Panc1 (cell line): ENCODE data around the gene RASA3. TPM values are rescaled to one million over a fixed set of nuclear protein-coding genes. Genes with fewer than 3 reads are reported as not detected.

Source experiments
- ATAC-seq: fragments of 200-7000 bp; cut with Tn5 transposase; 2 replicates; pipeline ENCODE4 v1.9.1; 2020; ENCODE audit warnings: mild to moderate bottlenecking, moderate library complexity
- BruUV-seq: library from RNA; stranded (reverse); fragments of 400-500 nt; replicated peaks from 2 replicates; lab custom pipeline; 2021; lab: Mats Ljungman, UMichigan
- CTCF ChIA-PET: fragments of 300-600 bp; sonication (Branson Sonifier 250); formaldehyde crosslinking; loops from one replicate; lab custom pipeline; 2022; ENCODE audit warnings: antibody characterized with exemption; lab: Charles Lee
- POLR2A ChIA-PET: fragments of 300-600 bp; sonication (Branson Sonifier 250); formaldehyde crosslinking; loops from one replicate; lab custom pipeline; 2022; ENCODE audit warnings: antibody characterized with exemption; lab: Charles Lee
- DNase-seq: peaks from one replicate; pipeline ENCODE4 v3.0.0-alpha.2; 2010; ENCODE audit warnings: low read depth, low spot score
- H3K27ac ChIP-seq: 2 replicates; pipeline ENCODE4 v1.5.1; 2011; ENCODE audit warnings: mild to moderate bottlenecking, low read length, inconsistent platforms
- H3K27me3 ChIP-seq: fragments of 200-500 bp; sonication (Bioruptor generic); 2 replicates; pipeline ENCODE4 v1.6.0; 2014; ENCODE audit warnings: low read length, inconsistent platforms; ENCODE audit not compliant: control insufficient read depth, insufficient read depth
- H3K36me3 ChIP-seq: fragments of 200-500 bp; sonication (Bioruptor generic); 2 replicates; pipeline ENCODE4 v1.5.1; 2014; ENCODE audit warnings: inconsistent platforms, mild to moderate bottlenecking, low read length, moderate library complexity; ENCODE audit not compliant: control insufficient read depth, insufficient read depth
- H3K4me1 ChIP-seq: 2 replicates; pipeline ENCODE4 v1.5.1; 2011; ENCODE audit warnings: inconsistent platforms, mild to moderate bottlenecking, low read length, moderate library complexity; ENCODE audit not compliant: control insufficient read depth, insufficient read depth
- H3K4me3 ChIP-seq, 2 experiments: 2 replicates each; pipeline ENCODE4 v1.5.1; 2011 to 2012; ENCODE audit warnings: low read depth in 2 of 2, low read length in 2 of 2, mild to moderate bottlenecking in 2 of 2, inconsistent platforms in 1 of 2, moderate library complexity in 1 of 2
- H3K9me3 ChIP-seq: fragments of 200-500 bp; sonication (Bioruptor generic); 2 replicates; pipeline ENCODE4 v1.5.1; 2014; ENCODE audit warnings: low read depth, mild to moderate bottlenecking, inconsistent platforms, low read length, moderate library complexity; ENCODE audit not compliant: control insufficient read depth, insufficient read depth
- POLR2AphosphoS5 ChIP-seq: IDR thresholded peaks from 2 replicates; pipeline ENCODE4 v1.6.1; 2012; ENCODE audit warnings: mild to moderate bottlenecking, low read depth, low read length, moderate library complexity
- SIN3A ChIP-seq: IDR thresholded peaks from 2 replicates; pipeline ENCODE4 v1.6.1; 2012; ENCODE audit warnings: low read depth, mild to moderate bottlenecking, low read length, moderate library complexity, borderline replicate concordance; ENCODE audit not compliant: insufficient read depth
- TCF7L2 ChIP-seq: IDR thresholded peaks from 2 replicates; pipeline ENCODE4 v1.6.1; 2011; ENCODE audit warnings: mild to moderate bottlenecking, low read depth, low read length, inconsistent platforms
- in situ Hi-C: cut with HindIII; loops from 2 replicates; pipeline ENCODE4 v1.10.0; 2016; ENCODE audit warnings: low sequenced_read_pairs, low pct_unique_long_range_greater_than_20kb
- intact Hi-C: fragments of 100-400 bp; cut with micrococcal nuclease; formaldehyde crosslinking; loops from one replicate; pipeline ENCODE4 v1.10.0; 2022; ENCODE audit not compliant: unreplicated experiment
- total RNA-seq: library from RNA; stranded (reverse); gene quantifications from one replicate; pipeline ENCODE4 v1.2.1, GENCODE V29; 2021; ENCODE audit not compliant: unreplicated experiment
- TF ChIP-seq, protein P1 (sequence below): fragments of 450-650 bp; IDR thresholded peaks from 2 replicates; pipeline ENCODE4 v1.5.1; 2017; ENCODE audit warnings: mild to moderate bottlenecking
- TF ChIP-seq, protein P2 (sequence below), 2 experiments: IDR thresholded peaks; 2 replicates each; pipeline ENCODE4 v1.6.1; 2011 to 2012; ENCODE audit warnings: low read depth in 2 of 2, control low read depth in 1 of 2, low read length in 1 of 2, mild to moderate bottlenecking in 1 of 2, moderate library complexity in 1 of 2; ENCODE audit not compliant: insufficient read depth in 1 of 2

The RASA3 gene
- total RNA-seq, 1 experiment from 2014 or later: 33.7 TPM

DNA sequence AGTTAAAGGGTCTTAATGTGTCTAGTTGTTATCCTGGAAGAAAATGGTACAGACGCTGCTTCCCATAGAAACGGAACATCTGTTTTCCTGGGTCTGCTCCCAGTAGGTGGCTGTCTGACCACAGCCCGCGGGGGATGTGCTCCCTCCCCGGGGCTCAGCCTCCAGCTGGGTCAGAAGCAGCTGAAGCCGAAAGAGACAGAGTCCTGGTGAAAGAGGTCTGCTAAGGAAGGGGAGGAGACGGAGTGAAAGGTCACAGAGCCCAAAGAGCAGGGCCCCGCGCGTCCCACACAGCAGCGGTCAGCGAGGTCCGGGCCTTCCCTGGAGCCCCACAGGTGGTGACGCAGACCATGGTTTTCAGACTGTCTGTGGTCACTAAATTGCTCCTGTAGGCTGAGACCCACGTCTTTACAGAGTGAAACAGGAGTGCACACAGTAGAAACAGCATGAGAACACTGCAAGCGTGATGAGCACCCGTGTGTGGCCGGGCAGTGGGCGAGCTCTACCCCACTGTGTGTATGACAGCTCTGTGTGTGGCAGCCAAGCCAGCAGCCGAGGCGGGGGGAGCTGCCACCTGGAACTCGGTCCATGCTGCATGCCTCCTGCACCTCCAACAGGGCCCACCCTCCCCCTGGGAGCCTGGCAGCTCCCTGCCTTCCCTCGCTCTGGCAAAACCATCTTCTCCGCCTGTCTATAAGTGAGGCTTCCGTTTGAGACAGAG, 106.5 kb downstream of the RASA3 start:
- POLR2A ChIA-PET: no interaction called here
- DNase-seq (no peak), ATAC-seq (no peak)
- H3K36me3 ChIP-seq: peaks cover 5% of the 10 kb centered on the region; the same call in 1 of the 2 replicates
- H3K4me3 ChIP-seq: no peak overlapping the region
- CTCF ChIA-PET: interaction anchor here (0.6 kb wide), 1 partner anchor 128 kb away, joined by 3 read pairs; no protein-coding TSS in a partner anchor
- TF ChIP-seq POLR2AphosphoS5 (no peak), TCF7L2 (no peak), SIN3A (no peak)
- TF ChIP-seq, protein P1, sequence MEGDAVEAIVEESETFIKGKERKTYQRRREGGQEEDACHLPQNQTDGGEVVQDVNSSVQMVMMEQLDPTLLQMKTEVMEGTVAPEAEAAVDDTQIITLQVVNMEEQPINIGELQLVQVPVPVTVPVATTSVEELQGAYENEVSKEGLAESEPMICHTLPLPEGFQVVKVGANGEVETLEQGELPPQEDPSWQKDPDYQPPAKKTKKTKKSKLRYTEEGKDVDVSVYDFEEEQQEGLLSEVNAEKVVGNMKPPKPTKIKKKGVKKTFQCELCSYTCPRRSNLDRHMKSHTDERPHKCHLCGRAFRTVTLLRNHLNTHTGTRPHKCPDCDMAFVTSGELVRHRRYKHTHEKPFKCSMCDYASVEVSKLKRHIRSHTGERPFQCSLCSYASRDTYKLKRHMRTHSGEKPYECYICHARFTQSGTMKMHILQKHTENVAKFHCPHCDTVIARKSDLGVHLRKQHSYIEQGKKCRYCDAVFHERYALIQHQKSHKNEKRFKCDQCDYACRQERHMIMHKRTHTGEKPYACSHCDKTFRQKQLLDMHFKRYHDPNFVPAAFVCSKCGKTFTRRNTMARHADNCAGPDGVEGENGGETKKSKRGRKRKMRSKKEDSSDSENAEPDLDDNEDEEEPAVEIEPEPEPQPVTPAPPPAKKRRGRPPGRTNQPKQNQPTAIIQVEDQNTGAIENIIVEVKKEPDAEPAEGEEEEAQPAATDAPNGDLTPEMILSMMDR: no peak
- TF ChIP-seq, protein P2, sequence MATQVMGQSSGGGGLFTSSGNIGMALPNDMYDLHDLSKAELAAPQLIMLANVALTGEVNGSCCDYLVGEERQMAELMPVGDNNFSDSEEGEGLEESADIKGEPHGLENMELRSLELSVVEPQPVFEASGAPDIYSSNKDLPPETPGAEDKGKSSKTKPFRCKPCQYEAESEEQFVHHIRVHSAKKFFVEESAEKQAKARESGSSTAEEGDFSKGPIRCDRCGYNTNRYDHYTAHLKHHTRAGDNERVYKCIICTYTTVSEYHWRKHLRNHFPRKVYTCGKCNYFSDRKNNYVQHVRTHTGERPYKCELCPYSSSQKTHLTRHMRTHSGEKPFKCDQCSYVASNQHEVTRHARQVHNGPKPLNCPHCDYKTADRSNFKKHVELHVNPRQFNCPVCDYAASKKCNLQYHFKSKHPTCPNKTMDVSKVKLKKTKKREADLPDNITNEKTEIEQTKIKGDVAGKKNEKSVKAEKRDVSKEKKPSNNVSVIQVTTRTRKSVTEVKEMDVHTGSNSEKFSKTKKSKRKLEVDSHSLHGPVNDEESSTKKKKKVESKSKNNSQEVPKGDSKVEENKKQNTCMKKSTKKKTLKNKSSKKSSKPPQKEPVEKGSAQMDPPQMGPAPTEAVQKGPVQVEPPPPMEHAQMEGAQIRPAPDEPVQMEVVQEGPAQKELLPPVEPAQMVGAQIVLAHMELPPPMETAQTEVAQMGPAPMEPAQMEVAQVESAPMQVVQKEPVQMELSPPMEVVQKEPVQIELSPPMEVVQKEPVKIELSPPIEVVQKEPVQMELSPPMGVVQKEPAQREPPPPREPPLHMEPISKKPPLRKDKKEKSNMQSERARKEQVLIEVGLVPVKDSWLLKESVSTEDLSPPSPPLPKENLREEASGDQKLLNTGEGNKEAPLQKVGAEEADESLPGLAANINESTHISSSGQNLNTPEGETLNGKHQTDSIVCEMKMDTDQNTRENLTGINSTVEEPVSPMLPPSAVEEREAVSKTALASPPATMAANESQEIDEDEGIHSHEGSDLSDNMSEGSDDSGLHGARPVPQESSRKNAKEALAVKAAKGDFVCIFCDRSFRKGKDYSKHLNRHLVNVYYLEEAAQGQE (IDR thresholded peaks at IDR 0.05; ENCODE audit: insufficient read depth in 1 of 2, low read depth in 2 of 2, low read length in 1 of 2): no peak
- no peak overlapping the region for H3K27ac ChIP-seq
- in situ Hi-C loops: no loop called here
- H3K4me1 ChIP-seq: no peaks in the 10 kb centered on the region
- no TSS peak for BruUV-seq
- intact Hi-C loops: no loop called here
- H3K9me3 ChIP-seq: no peaks in the 10 kb centered on the region
- H3K27me3 ChIP-seq: no peaks in the 10 kb centered on the region

DNA sequence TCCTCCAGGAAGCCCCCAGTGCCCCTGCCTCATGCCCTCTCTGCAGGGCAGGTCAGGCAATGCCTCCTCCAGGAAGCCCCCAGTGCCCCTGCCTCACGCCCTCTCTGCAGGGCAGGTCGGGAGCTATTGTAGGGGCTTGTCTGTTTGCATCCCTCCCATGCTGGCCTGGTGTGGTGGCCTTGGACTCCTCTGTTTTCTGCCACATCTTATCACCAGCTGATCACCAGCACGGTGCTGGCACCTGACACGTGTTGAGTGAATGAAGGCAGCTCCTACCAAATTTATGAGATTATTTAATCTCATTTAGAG, 107.1 kb downstream of the RASA3 start:
- Histone ChIP-seq H3K27ac (no peak overlapping the region), H3K36me3 (peaks cover 5% of the 10 kb centered on the region; the same call in 1 of the 2 replicates), H3K4me3 (no peak overlapping the region), H3K9me3 (no peaks in the 10 kb centered on the region), H3K27me3 (no peaks in the 10 kb centered on the region), H3K4me1 (no peaks in the 10 kb centered on the region)
- DNase-seq: no peak
- ChIA-PET POLR2A (no interaction called here), CTCF (no interaction called here)
- TF ChIP-seq SIN3A (no peak), POLR2AphosphoS5 (no peak), TCF7L2 (no peak)
- TF ChIP-seq, protein P1: no peak
- TF ChIP-seq, protein P2 (IDR thresholded peaks at IDR 0.05; ENCODE audit: insufficient read depth in 1 of 2, low read depth in 2 of 2, low read length in 1 of 2): no peak
- intact Hi-C loops (no loop called here), in situ Hi-C loops (no loop called here)
- no TSS peak for BruUV-seq
- ATAC-seq: no peak
